ENCODE measurements around the gene CFL2. TPM values are rescaled to one million over a fixed set of nuclear protein-coding genes. Genes with fewer than 3 reads are reported as not detected.

The CFL2 gene
- total RNA-seq, 1 donor from 2014 or later: 20.8 TPM

DNA sequence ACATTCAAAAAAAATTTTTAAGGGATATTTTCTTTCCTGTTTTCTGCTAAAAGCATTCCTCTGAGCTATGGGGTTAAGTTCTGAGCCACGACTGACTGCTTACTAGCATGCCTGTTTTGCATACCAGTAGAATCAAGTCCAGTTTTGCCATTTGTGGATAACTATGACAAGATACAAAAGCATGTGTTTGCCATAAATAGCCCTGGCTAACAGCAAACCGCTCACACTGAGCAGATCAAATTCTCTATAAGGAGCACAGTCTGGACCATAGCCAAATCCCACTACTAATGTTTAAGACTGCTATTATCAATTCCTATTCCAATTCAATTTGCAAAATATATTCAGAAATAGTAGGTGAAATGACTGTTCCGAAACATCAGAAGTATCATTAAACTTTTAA, 3.2 kb downstream of the CFL2 start:
- Mint-ChIP-seq H3K27me3 (no peaks in the 10 kb centered on the region), H3K27ac (no peak overlapping the region), H3K36me3 (ENCODE audit: low read depth) (peaks cover 16% of the 10 kb centered on the region), H3K9me3 (no peaks in the 10 kb centered on the region), H3K4me1 (peaks cover 32% of the 10 kb centered on the region), H3K4me3 (no peak overlapping the region)
- no peak for TF ChIP-seq CTCF (IDR thresholded peaks at IDR 0.05)
- CTCF ChIA-PET: interaction anchor here (0.8 to 5.0 kb wide), 2 partner anchors 12 to 40 kb away, joined by 3 to 29 read pairs; no protein-coding TSS in a partner anchor
- ATAC-seq (ENCODE audit: low read depth) (no peak), DNase-seq (no peak)
- intact Hi-C loops (cut with micrococcal nuclease): loop anchor here (10.0 kb wide), 1 partner anchor 1114 kb away; the partner anchor contains the start of gene BRMS1L
- POLR2A ChIA-PET: no interaction called here

- Mint-ChIP-seq H3K36me3 (ENCODE audit: low read depth) (peaks cover 16% of the 10 kb centered on the region), H3K4me1 (peaks cover 32% of the 10 kb centered on the region), H3K27me3 (no peaks in the 10 kb centered on the region), H3K9me3 (no peaks in the 10 kb centered on the region), H3K27ac (no peak overlapping the region), H3K4me3 (no peak overlapping the region)
- CTCF ChIA-PET: interaction anchor here (5.0 kb wide), 1 partner anchor 13 kb away, joined by 29 read pairs; no protein-coding TSS in a partner anchor
- DNase-seq: no peak
- POLR2A ChIA-PET: no interaction called here
- ATAC-seq (ENCODE audit: low read depth): no peak
- TF ChIP-seq CTCF (IDR thresholded peaks at IDR 0.05): no peak
- intact Hi-C loops (cut with micrococcal nuclease): loop anchor here (10.0 kb wide), 1 partner anchor 1114 kb away; the partner anchor contains the start of gene BRMS1L
These were observed 3.6 kb downstream of the CFL2 start for GRCh38 chr14:34710744-34711143.

DNA sequence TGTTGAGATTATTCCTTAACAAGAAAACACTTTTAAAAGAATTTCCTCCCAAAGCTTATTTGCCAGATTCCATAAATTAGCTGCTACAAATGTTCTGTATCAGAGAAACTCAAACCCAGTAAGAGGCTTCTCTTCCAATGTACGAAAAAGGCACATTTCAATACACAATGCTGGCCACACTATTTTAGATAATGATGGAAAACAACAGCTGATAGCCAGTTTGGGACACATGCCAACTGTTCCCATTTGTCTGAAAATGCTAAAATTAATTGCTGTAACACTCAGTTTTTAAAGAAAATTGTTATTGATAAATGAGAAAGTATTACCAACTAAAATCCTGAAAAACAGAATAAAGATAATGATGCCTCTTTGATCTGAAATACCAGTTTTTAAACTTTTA, 4.4 kb downstream of the CFL2 start:
- Mint-ChIP-seq H3K27ac (no peak overlapping the region), H3K9me3 (no peaks in the 10 kb centered on the region), H3K27me3 (no peaks in the 10 kb centered on the region), H3K4me1 (peaks cover 27% of the 10 kb centered on the region), H3K36me3 (ENCODE audit: low read depth) (peaks cover 16% of the 10 kb centered on the region), H3K4me3 (no peak overlapping the region)
- no peak for TF ChIP-seq CTCF (IDR thresholded peaks at IDR 0.05)
- CTCF ChIA-PET: interaction anchor here (0.8 to 5.0 kb wide), 2 partner anchors 13 to 37 kb away, joined by 3 to 29 read pairs; no protein-coding TSS in a partner anchor
- intact Hi-C loops (cut with micrococcal nuclease): loop anchor here (10.0 kb wide), 1 partner anchor 1115 kb away; the partner anchor contains the start of gene BRMS1L
- ATAC-seq (ENCODE audit: low read depth) (no peak), DNase-seq (no peak)
- POLR2A ChIA-PET: no interaction called here

GRCh38 chr14:34707722-34708121, 6.7 kb downstream of the CFL2 start:
- Mint-ChIP-seq H3K36me3 (ENCODE audit: low read depth) (peaks cover 12% of the 10 kb centered on the region), H3K4me3 (no peak overlapping the region), H3K27me3 (no peaks in the 10 kb centered on the region), H3K4me1 (peaks cover 13% of the 10 kb centered on the region), H3K9me3 (no peaks in the 10 kb centered on the region), H3K27ac (no peak overlapping the region)
- ChIA-PET CTCF (interaction anchor here (2.9 kb wide), 1 partner anchor 15 kb away, joined by 7 read pairs; no protein-coding TSS in a partner anchor), POLR2A (interaction anchor here (0.6 kb wide), 1 partner anchor 36 kb away, joined by 3 read pairs; no protein-coding TSS in a partner anchor)
- intact Hi-C loops (cut with micrococcal nuclease): no loop called here
- TF ChIP-seq CTCF (IDR thresholded peaks at IDR 0.05): no peak
- ATAC-seq (ENCODE audit: low read depth): no peak
- no peak for DNase-seq

DNA sequence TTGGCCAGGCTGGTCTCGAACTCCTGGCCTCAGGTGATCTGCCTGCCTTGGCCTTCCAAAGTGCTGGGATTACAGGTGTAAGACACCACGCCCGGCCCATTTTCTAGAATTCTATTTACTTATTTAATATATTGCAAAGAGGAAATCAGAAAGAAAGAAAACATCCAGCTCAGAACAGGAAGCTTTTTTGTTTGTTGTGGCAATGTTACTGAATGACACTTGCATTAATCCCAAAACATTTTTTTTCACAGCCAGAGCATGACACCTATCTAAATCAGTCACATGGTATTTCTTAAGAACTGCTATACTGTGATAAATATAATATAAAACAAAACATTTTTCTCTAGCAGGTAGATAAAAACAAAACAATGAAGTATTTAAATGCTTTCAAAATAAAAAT, 12.6 kb downstream of the CFL2 start:
- Mint-ChIP-seq H3K27me3 (no peaks in the 10 kb centered on the region), H3K27ac (no peak overlapping the region), H3K9me3 (no peaks in the 10 kb centered on the region), H3K36me3 (ENCODE audit: low read depth) (no peaks in the 10 kb centered on the region), H3K4me3 (no peak overlapping the region), H3K4me1 (no peaks in the 10 kb centered on the region)
- ATAC-seq (ENCODE audit: low read depth): no peak
- POLR2A ChIA-PET: no interaction called here
- DNase-seq: no peak
- no peak for TF ChIP-seq CTCF (IDR thresholded peaks at IDR 0.05)
- intact Hi-C loops (cut with micrococcal nuclease): loop anchor here (2.0 kb wide), 1 partner anchor 13 kb away; the partner anchor contains the start of gene CFL2
- CTCF ChIA-PET: no interaction called here

Measured in activated B cell treated with CpG ODN at 0.5 μM for 24 hours (primary cell).